Common myeloid progenitor, CD34-positive (primary cell): ENCODE results near the gene ETV2.
"Not testable (repeated sequence)": the region's sequence is repeated elsewhere in the genome, so short reads cannot be mapped to it uniquely, and the experiment has no call there.

Experiments
- CTCF ChIA-PET: fragments of 350-600 bp; sonication (Branson Sonifier 250); formaldehyde crosslinking; loops from one replicate; lab custom pipeline; 2021; ENCODE audit warnings: antibody characterized with exemption; lab: Charles Lee
- POLR2A ChIA-PET: fragments of 350-600 bp; sonication (Branson Sonifier 250); formaldehyde crosslinking; loops from one replicate; lab custom pipeline; 2021; ENCODE audit warnings: antibody characterized with exemption; lab: Charles Lee
- DNase-seq, 3 donors: peaks; one replicate each; pipeline versions ENCODE4 v3.0.0 to v3.0.0-alpha.2; 2013
- H3K27ac ChIP-seq, 2 experiments: 1 replicate in 1 of 2; 2 replicates in 1 of 2; pipeline ENCODE4 v1.7.0; 2013; ENCODE audit warnings: inconsistent platforms in 2 of 2, low read length in 2 of 2, mild to moderate bottlenecking in 2 of 2, low read depth in 1 of 2, moderate library complexity in 1 of 2; ENCODE audit not compliant: severe bottlenecking in 2 of 2, insufficient read depth in 1 of 2, poor library complexity in 1 of 2
- H3K27me3 ChIP-seq, 5 experiments: replicated peaks in 2 of 5; 1 replicate in 3 of 5; 2 replicates in 2 of 5; pipeline versions ENCODE4 v1.6.1 to v1.7.0; 2013; ENCODE audit warnings: low read length in 4 of 5, mild to moderate bottlenecking in 2 of 5, moderate library complexity in 2 of 5, inconsistent platforms in 1 of 5; ENCODE audit not compliant: insufficient read depth in 5 of 5, control insufficient read depth in 4 of 5
- H3K36me3 ChIP-seq, 4 experiments: 1 replicate in 2 of 4; 2 replicates in 2 of 4; pipeline versions ENCODE4 v1.6.1 to v1.7.0; 2013; ENCODE audit warnings: low read length in 3 of 4, control low read depth in 1 of 4, mild to moderate bottlenecking in 1 of 4; ENCODE audit not compliant: control insufficient read depth in 4 of 4, insufficient read depth in 4 of 4
- H3K4me1 ChIP-seq, 4 experiments: 1 replicate in 3 of 4; 2 replicates in 1 of 4; pipeline versions ENCODE4 v1.6.1 to v1.7.1; 2013; ENCODE audit warnings: low read length in 3 of 4, mild to moderate bottlenecking in 3 of 4, control low read depth in 1 of 4, inconsistent platforms in 1 of 4, moderate library complexity in 1 of 4; ENCODE audit not compliant: control insufficient read depth in 4 of 4, insufficient read depth in 4 of 4; ENCODE audit errors: control extremely low read depth in 1 of 4
- H3K4me3 ChIP-seq, 7 experiments: 1 replicate in 4 of 7; 2 replicates in 3 of 7; pipeline versions ENCODE4 v1.5.1 to v1.7.0; 2013; ENCODE audit warnings: mild to moderate bottlenecking in 7 of 7, low read length in 6 of 7, moderate library complexity in 6 of 7, inconsistent platforms in 2 of 7, low read depth in 2 of 7, control low read depth in 1 of 7; ENCODE audit not compliant: insufficient read depth in 4 of 7, control insufficient read depth in 1 of 7; ENCODE audit errors: extremely low read depth in 1 of 7
- H3K9me3 ChIP-seq, 5 experiments: 1 replicate in 4 of 5; 2 replicates in 1 of 5; pipeline versions ENCODE4 v1.6.1 to v1.7.1; 2013; ENCODE audit warnings: low read length in 4 of 5, mild to moderate bottlenecking in 2 of 5, inconsistent platforms in 1 of 5, low read depth in 1 of 5, moderate library complexity in 1 of 5; ENCODE audit not compliant: control insufficient read depth in 4 of 5, insufficient read depth in 2 of 5; ENCODE audit errors: control extremely low read depth in 1 of 5
- WGBS: methylation state at CpG from one replicate; pipeline ENCODE4 v1.1.5; 2013; ENCODE audit not compliant: insufficient coverage; 5-methylcytosine and 5-hydroxymethylcytosine counted together

The ETV2 gene

DNA sequence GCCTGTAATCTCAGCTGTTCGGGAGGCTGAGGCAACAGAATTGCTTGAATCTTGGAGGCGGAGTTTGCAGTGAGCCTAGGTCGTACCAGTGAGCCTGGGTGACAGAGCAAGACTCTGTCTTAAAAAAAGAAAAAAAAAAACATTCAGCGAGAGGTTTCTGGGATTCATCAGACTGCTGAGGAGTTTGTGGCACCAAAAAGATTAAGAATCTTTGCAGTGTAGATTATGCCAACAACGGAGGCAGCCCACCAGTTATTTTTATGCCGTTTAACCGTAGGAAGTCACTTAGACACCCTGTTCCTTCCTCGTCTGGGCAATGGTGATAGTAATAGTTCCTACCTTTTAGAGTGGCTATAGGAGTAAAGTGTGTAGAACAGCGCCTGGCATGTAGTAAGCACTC is 9.0 kb downstream of the ETV2 start:
- peaks cover 8 to 30% (median 21%) of the 10 kb centered on the region in 4 experiments for H3K36me3 ChIP-seq
- ChIA-PET CTCF (no interaction called here), POLR2A (no interaction called here)
- H3K27me3 ChIP-seq = no peaks in the 10 kb centered on the region
- DNase-seq = peak in 2 of 3 donors; percentile 42 to 59
- WGBS = 21% methylated on average over 7 of the region's 9 CpGs
- peak overlapping the region in 1 of 2 experiments; percentile 47 for H3K27ac ChIP-seq
- no peaks in the 10 kb centered on the region for H3K9me3 ChIP-seq
- peaks cover 4 to 33% (median 31%) of the 10 kb centered on the region in 4 experiments for H3K4me1 ChIP-seq
- H3K4me3 ChIP-seq = peak overlapping the region in 4 of 7 experiments; percentile 20 to 57 (median 52)

DNA sequence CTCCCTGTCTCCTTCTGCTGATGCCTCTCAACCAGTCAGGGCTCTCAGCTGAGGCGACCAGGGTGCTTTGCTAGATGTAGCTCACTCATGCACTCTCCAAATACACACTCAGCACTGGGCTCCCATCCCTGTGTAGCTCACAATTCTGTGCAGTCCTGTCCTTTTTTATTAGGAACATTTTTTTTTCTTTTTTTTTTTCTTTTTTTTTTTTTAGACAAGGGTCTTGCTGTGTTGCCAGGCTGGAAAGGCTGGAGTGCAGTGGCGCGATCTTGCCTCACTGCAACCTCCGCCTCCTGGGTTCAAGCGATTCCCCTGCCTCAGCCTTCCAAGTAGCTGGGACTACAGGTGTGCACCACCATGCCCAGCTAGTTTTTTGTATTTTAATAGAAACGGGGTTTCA is 13.3 kb downstream of the ETV2 start:
- ChIA-PET POLR2A (interaction anchor here (0.6 kb wide), 1 partner anchor 19 kb away, joined by 3 read pairs; no protein-coding TSS in a partner anchor), CTCF (interaction anchor here (0.7 kb wide), 1 partner anchor 9 kb away, joined by 3 read pairs; no protein-coding TSS in a partner anchor)
- H3K4me3 ChIP-seq, H3K27me3 ChIP-seq, H3K9me3 ChIP-seq, DNase-seq, H3K27ac ChIP-seq: not testable (repeated sequence)
- Histone ChIP-seq H3K4me1 (peaks cover 4 to 15% (median 14%) of the 10 kb centered on the region in 4 experiments), H3K36me3 (peaks cover 23 to 63% (median 47%) of the 10 kb centered on the region in 4 experiments)
- WGBS = 100% methylated on average over 2 of the region's 6 CpGs

DNA sequence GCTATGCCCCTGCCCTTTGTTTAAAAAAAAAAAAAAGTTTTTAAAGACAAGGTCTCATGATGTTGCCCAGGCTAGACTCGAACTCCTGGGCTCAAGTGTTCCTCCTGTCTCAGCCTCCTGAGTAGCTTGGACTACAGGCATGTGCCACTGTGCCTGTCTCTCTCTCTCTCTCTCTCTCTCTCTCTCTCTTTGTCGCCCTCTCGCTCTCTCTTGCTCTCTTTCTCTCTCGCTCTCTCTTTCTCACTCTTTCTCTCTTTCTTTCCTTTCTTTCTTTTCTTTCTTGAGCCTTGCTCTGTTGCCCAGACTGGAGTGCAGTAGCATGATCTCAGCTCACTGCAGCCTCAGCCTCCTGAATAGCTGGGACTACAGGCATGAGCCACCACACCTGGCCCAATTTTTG is 14.1 kb downstream of the ETV2 start:
- Histone ChIP-seq H3K27ac (no peak overlapping the region), H3K4me3 (no peak overlapping the region), H3K9me3 (no peaks in the 10 kb centered on the region), H3K36me3 (peaks cover 23 to 68% (median 48%) of the 10 kb centered on the region in 4 experiments), H3K27me3 (no peaks in the 10 kb centered on the region), H3K4me1 (peaks cover 0 to 7% (median 7%) of the 10 kb centered on the region in 4 experiments)
- DNase-seq = no peak
- WGBS = 100% methylated on average over 1 of the region's 4 CpGs
- ChIA-PET POLR2A (no interaction called here), CTCF (no interaction called here)

DNA sequence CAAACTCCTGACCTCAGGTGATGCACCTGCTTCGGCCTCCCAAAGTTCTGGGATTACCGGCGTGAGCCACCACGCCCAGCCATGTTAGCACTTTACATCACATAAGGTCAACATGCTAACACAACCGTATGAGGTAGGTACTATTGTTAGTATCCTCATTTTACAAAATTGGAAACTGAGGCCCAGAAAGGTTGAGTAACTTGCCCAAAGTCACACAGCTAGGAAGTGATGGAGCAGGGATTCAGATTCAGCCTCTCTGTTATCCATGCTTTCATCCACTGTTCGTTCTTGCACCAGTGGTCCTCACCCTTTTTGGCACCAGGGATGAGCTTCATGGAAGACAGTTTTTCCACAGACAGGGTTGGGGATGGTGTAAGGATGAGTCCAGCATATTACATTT is 15.2 kb downstream of the ETV2 start:
- CTCF ChIA-PET = interaction anchor here (1.6 kb wide), 1 partner anchor 143 kb away, joined by 4 read pairs; the partner anchor contains the start of gene DMKN

DNA sequence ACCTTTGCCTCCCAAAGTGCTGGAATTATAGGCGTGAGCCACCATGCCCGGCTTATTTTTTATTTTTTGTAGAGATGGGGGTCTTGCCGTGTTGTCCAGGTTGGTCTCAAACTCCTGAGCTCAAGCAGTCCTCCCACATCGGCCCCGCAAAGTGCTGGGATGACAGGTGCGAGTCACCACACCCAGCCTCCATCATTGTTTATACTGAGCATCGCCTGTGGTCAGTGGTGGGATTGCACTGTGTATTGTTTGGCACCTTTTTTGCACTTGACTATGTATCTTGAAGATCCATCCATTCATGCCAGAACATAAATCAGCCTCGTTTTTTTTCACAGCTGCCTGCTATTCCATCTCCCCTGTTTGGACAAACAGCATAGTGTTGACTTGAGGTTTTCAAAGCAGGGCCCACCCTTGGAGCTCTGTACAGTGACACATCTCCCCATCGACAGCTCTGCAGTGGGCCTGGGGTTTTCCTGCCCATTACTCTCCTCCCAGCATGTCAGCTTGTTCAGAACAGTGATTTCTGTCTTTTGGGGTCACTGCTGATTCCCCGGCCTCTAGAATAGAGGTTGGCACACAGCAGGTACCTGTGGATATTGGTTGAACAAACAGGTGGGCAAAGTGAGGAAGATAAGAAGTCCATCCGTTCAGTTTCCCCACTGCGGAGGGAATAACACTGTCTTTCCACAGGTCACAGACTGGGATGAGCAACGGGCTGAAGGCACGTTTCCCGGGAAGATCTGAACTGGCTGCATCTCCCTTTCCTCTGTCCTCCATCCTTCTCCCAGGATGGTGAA is 16.6 kb downstream of the ETV2 start:
- Histone ChIP-seq H3K4me1 (no peaks in the 10 kb centered on the region), H3K4me3 (no peak overlapping the region), H3K27me3 (no peaks in the 10 kb centered on the region), H3K36me3 (peaks cover 19 to 88% (median 41%) of the 10 kb centered on the region in 4 experiments), H3K27ac (no peak overlapping the region), H3K9me3 (no peaks in the 10 kb centered on the region)
- WGBS = 88% methylated on average over 5 of the region's 15 CpGs
- no peak for DNase-seq
- CTCF ChIA-PET = interaction anchor here (0.8 to 1.6 kb wide), 3 partner anchors 11 to 145 kb away, joined by 3 to 5 read pairs (median 4); partner anchors contain the start of genes DMKN and HAUS5
- POLR2A ChIA-PET = no interaction called here

More for the DNA sequence above, 15.2 kb downstream of the ETV2 start:
- peaks cover 20 to 79% (median 43%) of the 10 kb centered on the region in 4 experiments for H3K36me3 ChIP-seq
- H3K9me3 ChIP-seq = no peaks in the 10 kb centered on the region
- POLR2A ChIA-PET = no interaction called here
- H3K27ac ChIP-seq = no peak overlapping the region
- no peaks in the 10 kb centered on the region for H3K27me3 ChIP-seq
- DNase-seq = no peak
- no peaks in the 10 kb centered on the region for H3K4me1 ChIP-seq
- no peak overlapping the region for H3K4me3 ChIP-seq
- 100% methylated on average over 5 of the region's 6 CpGs for WGBS

DNA sequence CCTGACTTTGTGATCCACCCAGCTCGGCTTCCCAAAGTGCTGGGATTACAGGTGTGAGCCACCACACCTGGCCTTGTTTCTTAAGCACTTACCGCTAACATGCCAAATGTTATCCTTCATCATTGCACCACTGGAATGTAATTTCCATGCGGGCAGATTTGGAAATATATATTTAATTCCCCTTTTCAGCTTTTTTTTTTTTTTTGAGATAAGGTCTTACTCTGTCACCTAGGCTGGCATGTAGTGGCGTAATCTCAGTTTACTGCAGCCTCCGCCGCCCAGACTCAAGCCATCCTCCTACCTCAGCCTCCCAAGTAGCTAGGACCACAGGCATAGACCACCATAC is 20.4 kb downstream of the ETV2 start:
- H3K9me3 ChIP-seq = no peaks in the 10 kb centered on the region
- DNase-seq = no peak
- 100% methylated on average over 4 of the region's 6 CpGs for WGBS
- POLR2A ChIA-PET = interaction anchor here (0.7 kb wide), 1 partner anchor 49 kb away, joined by 4 read pairs; no protein-coding TSS in a partner anchor
- H3K27me3 ChIP-seq = no peaks in the 10 kb centered on the region
- H3K27ac ChIP-seq = no peak overlapping the region
- H3K4me3 ChIP-seq = no peak overlapping the region
- H3K36me3 ChIP-seq = peaks cover 10 to 70% (median 20%) of the 10 kb centered on the region in 4 experiments
- H3K4me1 ChIP-seq = no peaks in the 10 kb centered on the region
- CTCF ChIA-PET = interaction anchor here (0.8 to 1.1 kb wide), 3 partner anchors 18 to 68 kb away, joined by 3 read pairs; no protein-coding TSS in a partner anchor

DNA sequence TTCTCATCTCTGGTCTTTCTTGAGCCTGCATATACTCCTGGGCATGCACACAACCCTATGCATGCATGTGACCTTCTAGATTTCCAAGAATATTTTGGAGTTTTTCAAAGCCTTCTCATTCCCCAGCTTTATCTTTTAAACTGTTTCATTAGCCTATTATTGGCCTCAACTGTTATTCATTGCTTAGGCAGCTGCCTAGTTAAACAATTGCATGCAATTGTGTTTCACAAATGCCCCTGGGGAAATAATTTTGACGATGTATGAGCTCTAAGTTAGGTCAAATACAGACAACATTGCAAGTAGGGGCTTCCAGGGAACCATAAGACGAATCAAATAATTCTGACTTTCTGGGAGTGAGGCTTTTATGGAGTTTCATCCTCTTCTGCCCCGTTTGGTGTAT is 22.4 kb downstream of the ETV2 start:
- H3K9me3 ChIP-seq = no peaks in the 10 kb centered on the region
- H3K27ac ChIP-seq = no peak overlapping the region
- CTCF ChIA-PET = interaction anchor here (1.1 kb wide), 1 partner anchor 9 kb away, joined by 3 read pairs; no protein-coding TSS in a partner anchor
- no peak for DNase-seq
- H3K27me3 ChIP-seq = no peaks in the 10 kb centered on the region
- POLR2A ChIA-PET = no interaction called here
- 83% methylated on average over 3 of the region's 3 CpGs for WGBS
- no peak overlapping the region for H3K4me3 ChIP-seq
- H3K4me1 ChIP-seq = no peaks in the 10 kb centered on the region
- peaks cover 0 to 52% (median 9%) of the 10 kb centered on the region in 4 experiments for H3K36me3 ChIP-seq
